H1 (cell line): ENCODE data around the gene RAP1GDS1.

Source experiments
- GABPA ChIP-seq: IDR thresholded peaks from 2 replicates; pipeline ENCODE4 v1.6.1; 2011; ENCODE audit warnings: mild to moderate bottlenecking, low read length, moderate library complexity, borderline replicate concordance; ENCODE audit not compliant: insufficient read depth
- TF ChIP-seq, protein P1 (sequence below), 3 experiments: IDR thresholded peaks; 1 replicate in 2 of 3; 2 replicates in 1 of 3; pipeline versions ENCODE4 v1.5.1 to v1.6.1; 2011; ENCODE audit warnings: low read length in 3 of 3, mild to moderate bottlenecking in 3 of 3, inconsistent platforms in 2 of 3, low read depth in 1 of 3, moderate library complexity in 1 of 3; ENCODE audit not compliant: insufficient read depth in 1 of 3; ENCODE audit errors: control extremely low read depth in 1 of 3

GRCh38 chr4:98289375-98289774, 28.2 kb downstream of the RAP1GDS1 start:
- TF ChIP-seq, protein P1, sequence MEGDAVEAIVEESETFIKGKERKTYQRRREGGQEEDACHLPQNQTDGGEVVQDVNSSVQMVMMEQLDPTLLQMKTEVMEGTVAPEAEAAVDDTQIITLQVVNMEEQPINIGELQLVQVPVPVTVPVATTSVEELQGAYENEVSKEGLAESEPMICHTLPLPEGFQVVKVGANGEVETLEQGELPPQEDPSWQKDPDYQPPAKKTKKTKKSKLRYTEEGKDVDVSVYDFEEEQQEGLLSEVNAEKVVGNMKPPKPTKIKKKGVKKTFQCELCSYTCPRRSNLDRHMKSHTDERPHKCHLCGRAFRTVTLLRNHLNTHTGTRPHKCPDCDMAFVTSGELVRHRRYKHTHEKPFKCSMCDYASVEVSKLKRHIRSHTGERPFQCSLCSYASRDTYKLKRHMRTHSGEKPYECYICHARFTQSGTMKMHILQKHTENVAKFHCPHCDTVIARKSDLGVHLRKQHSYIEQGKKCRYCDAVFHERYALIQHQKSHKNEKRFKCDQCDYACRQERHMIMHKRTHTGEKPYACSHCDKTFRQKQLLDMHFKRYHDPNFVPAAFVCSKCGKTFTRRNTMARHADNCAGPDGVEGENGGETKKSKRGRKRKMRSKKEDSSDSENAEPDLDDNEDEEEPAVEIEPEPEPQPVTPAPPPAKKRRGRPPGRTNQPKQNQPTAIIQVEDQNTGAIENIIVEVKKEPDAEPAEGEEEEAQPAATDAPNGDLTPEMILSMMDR (IDR thresholded peaks at IDR 0.05; ENCODE audit: control extremely low read depth in 1 of 3, insufficient read depth in 1 of 3, low read depth in 1 of 3, low read length in 3 of 3) = no peak
- no peak for TF ChIP-seq GABPA
